ENCODE data around the gene GCK.

GCK gene

GRCh38 chr7:44141221-44141850 lies 47.9 kb downstream of the GCK start, which contains the start of gene MYL7:
Gene MYL7 (minus strand): TSS chr7:44141332. CDS start chr7:44141305, 27 bp downstream.
- Histone ChIP-seq H3K27me3 (ENCODE audit: insufficient read depth, low read length) (peaks cover 29% of the 10 kb centered on the region), H3K4me1 (ENCODE audit: insufficient read depth, low read length) (no peaks in the 10 kb centered on the region; the same call in 1 of the 2 replicates), H3K9me3 (ENCODE audit: insufficient read depth, low read depth, low read length) (no peaks in the 10 kb centered on the region), H3K27ac (ENCODE audit: low read length) (no peak within 1 kb of the TSS), H3K9ac (ENCODE audit: low read depth, low read length) (no peak within 1 kb of the TSS), H3K36me3 (ENCODE audit: insufficient read depth, low read depth, low read length) (no peaks in the 10 kb centered on the region), H3K4me3 (ENCODE audit: low read length) (no peak within 1 kb of the TSS)

- Histone ChIP-seq H3K27me3 (ENCODE audit: insufficient read depth, low read length) (peaks cover 21% of the 10 kb centered on the region), H3K27ac (ENCODE audit: low read length) (no peak overlapping the region), H3K4me3 (ENCODE audit: low read length) (no peak overlapping the region), H3K36me3 (ENCODE audit: insufficient read depth, low read depth, low read length) (no peaks in the 10 kb centered on the region), H3K9ac (ENCODE audit: low read depth, low read length) (no peak overlapping the region), H3K9me3 (ENCODE audit: insufficient read depth, low read depth, low read length) (no peaks in the 10 kb centered on the region), H3K4me1 (ENCODE audit: insufficient read depth, low read length) (no peaks in the 10 kb centered on the region)
Observed at GRCh38 chr7:44140341-44140740, 48.9 kb downstream of the GCK start.

DNA sequence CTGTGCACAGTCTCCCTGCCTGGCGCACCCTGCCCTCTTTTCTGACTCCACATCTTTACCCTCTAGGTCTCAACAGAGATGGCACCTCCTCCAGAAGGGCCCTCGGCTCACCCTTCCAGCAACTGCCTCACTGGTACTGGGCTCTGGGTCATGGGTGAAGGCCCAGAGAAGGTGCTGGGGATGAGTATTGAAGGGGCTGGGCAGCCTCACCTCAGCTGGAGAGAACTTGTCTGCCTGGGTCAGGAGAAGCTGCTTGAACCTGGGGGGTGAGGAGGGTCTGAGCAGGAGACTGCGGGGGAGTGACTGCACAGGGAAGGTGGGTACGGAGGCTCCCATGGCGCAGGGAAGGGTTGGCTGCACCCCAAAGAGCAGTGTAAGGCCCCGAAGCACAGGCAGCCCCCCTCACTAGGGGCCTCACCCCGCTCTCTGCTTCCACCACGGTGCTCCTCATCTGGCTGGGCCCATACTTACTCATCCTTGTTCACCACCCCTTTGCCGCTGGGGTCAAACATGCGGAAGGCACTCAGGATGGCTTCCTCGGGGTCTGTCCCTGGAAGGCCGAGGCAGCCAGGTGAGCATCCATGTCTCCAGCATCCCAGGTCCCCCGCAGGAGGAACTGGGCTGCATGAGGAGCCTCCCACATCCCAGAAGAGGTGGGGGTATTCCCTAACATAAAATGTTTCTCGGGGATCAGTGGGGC lies 49.8 kb downstream of the GCK start:
- no peaks in the 10 kb centered on the region for H3K36me3 ChIP-seq (ENCODE audit: insufficient read depth, low read depth, low read length)
- no peaks in the 10 kb centered on the region for H3K9me3 ChIP-seq (ENCODE audit: insufficient read depth, low read depth, low read length)
- no peak overlapping the region for H3K4me3 ChIP-seq (ENCODE audit: low read length)
- H3K27me3 ChIP-seq (ENCODE audit: insufficient read depth, low read length) = peaks cover 13% of the 10 kb centered on the region
- no peak overlapping the region for H3K9ac ChIP-seq (ENCODE audit: low read depth, low read length)
- no peak overlapping the region for H3K27ac ChIP-seq (ENCODE audit: low read length)
- no peaks in the 10 kb centered on the region for H3K4me1 ChIP-seq (ENCODE audit: insufficient read depth, low read length)

- Histone ChIP-seq H3K27ac (ENCODE audit: low read length) (no peak overlapping the region), H3K4me1 (ENCODE audit: insufficient read depth, low read length) (no peaks in the 10 kb centered on the region)
Observed at GRCh38 chr7:44138698-44139097, 50.5 kb downstream of the GCK start.

DNA sequence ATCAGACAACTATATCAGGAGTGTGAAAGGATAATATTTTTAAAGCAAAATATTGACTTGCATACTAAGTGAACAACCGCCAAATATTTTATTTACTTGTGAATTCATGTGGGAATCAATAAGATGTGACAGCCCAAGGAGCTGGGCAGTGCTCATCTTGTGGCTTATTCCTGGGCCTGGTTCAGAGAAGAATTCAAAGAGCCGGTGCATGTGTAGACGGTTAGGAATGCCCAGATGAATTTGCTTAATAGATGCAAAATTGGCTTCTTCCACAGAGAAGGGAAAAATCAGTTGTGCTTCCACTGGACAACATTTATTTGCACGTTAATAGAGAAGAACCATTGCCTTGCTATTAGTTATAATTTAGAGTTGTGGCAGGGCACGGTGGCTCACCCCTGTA lies 52.5 kb downstream of the GCK start:
- H3K4me3 ChIP-seq (ENCODE audit: low read length) = no peak overlapping the region
- H3K4me1 ChIP-seq (ENCODE audit: insufficient read depth, low read length) = peaks cover 4% of the 10 kb centered on the region; the same call in 1 of the 2 replicates
- no peaks in the 10 kb centered on the region for H3K36me3 ChIP-seq (ENCODE audit: insufficient read depth, low read depth, low read length)
- 0 out of 2 replicates have a peak, but pooled peaks cover 6% of the 10 kb centered on the region for H3K27me3 ChIP-seq (ENCODE audit: insufficient read depth, low read length)
- no peaks in the 10 kb centered on the region for H3K9me3 ChIP-seq (ENCODE audit: insufficient read depth, low read depth, low read length)
- no peak overlapping the region for H3K9ac ChIP-seq (ENCODE audit: low read depth, low read length)
- H3K27ac ChIP-seq (ENCODE audit: low read length) = no peak overlapping the region

More at GRCh38 chr7:44138698-44139097, 50.5 kb downstream of the GCK start:
- no peak overlapping the region for H3K4me3 ChIP-seq (ENCODE audit: low read length)
- H3K36me3 ChIP-seq (ENCODE audit: insufficient read depth, low read depth, low read length) = no peaks in the 10 kb centered on the region
- peaks cover 5% of the 10 kb centered on the region for H3K27me3 ChIP-seq (ENCODE audit: insufficient read depth, low read length)
- H3K9me3 ChIP-seq (ENCODE audit: insufficient read depth, low read depth, low read length) = no peaks in the 10 kb centered on the region
- H3K9ac ChIP-seq (ENCODE audit: low read depth, low read length) = no peak overlapping the region

DNA sequence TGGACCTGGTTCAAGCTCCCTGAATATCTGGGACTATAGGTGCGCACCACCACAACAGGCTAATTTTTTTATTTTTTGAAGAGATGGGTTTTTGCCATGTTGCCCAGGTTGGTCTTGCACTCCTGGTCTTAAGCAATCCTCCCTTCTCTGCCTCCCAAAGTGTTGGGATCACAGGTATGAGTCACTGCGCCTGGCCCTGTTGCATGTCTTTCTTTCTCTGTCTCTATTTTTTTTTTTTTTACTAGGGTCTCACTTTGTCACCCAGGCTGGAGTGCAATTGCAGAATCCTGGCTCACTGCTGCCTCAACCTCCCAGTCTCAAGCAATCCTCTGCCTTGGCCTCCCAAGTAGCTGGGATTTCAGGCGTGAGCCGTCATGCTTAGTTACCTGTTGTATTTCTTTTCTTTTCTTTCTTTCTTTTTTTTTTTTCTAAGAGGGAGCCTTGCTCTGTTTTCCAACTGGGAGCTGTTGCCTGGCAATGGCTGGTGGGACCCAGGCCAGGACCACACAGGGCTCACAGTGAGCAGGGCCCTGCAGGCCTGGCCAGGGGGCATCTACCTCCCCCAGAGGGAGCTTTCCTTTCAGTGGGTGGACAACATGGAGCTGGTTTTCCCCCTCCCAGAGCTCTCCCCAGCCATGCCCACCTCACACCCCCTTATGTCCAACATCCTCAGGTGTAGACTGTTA lies 54.2 kb downstream of the GCK start:
- no peak overlapping the region for H3K27ac ChIP-seq (ENCODE audit: low read length)
- peaks cover 6% of the 10 kb centered on the region; the same call in 1 of the 2 replicates for H3K27me3 ChIP-seq (ENCODE audit: insufficient read depth, low read length)
- H3K4me1 ChIP-seq (ENCODE audit: insufficient read depth, low read length) = peaks cover 4% of the 10 kb centered on the region; the same call in 1 of the 2 replicates
- no peak overlapping the region for H3K4me3 ChIP-seq (ENCODE audit: low read length)
- no peak overlapping the region for H3K9ac ChIP-seq (ENCODE audit: low read depth, low read length)
- H3K9me3 ChIP-seq (ENCODE audit: insufficient read depth, low read depth, low read length) = no peaks in the 10 kb centered on the region
- H3K36me3 ChIP-seq (ENCODE audit: insufficient read depth, low read depth, low read length) = no peaks in the 10 kb centered on the region

DNA sequence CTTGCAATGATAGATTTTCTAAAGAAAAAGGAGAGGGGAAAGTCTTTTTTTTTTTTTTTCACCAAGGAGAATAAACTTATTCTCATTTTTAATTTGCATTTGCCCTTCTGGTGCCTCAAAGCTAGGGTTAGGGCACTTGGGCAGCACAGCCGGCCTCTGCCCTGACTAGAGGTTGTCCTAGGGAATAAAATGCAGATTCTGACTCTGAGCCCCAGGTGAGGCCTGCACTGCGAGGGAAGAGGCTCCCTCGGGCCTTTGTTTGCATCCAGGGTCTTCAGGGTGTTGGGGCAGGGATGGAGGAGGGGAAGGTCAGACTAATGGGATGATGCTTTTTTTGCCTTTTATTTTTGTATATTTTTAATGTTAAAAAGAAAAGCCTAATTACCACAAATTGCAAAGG lies 55.9 kb downstream of the GCK start:
- Histone ChIP-seq H3K4me1 (ENCODE audit: insufficient read depth, low read length) (peaks cover 4% of the 10 kb centered on the region; the same call in 1 of the 2 replicates), H3K27ac (ENCODE audit: low read length) (no peak overlapping the region), H3K27me3 (ENCODE audit: insufficient read depth, low read length) (peaks cover 6% of the 10 kb centered on the region; the same call in 1 of the 2 replicates), H3K9ac (ENCODE audit: low read depth, low read length) (no peak overlapping the region), H3K9me3 (ENCODE audit: insufficient read depth, low read depth, low read length) (no peaks in the 10 kb centered on the region), H3K36me3 (ENCODE audit: insufficient read depth, low read depth, low read length) (no peaks in the 10 kb centered on the region), H3K4me3 (ENCODE audit: low read length) (no peak overlapping the region)

DNA sequence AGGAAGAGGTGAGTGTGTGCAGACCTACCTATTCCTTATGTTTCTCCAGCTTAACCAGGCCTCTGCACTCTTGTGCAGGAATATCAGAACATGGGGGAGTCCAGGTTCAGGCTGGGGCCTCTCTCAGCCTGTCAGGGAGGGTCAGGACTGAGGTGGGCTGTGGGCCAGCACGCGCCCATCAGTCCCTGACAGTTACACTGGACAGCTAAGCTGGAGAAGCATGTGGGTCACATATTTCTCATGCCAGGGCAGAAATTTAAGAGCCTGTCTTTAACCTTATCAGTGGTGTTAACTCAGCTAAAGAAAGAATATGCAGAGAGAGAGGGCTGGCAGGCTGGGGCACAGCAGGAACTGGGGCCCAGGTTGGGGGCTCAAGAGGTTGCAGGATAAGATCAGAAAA lies 57.2 kb downstream of the GCK start:
- Histone ChIP-seq H3K27me3 (ENCODE audit: insufficient read depth, low read length) (peaks cover 6% of the 10 kb centered on the region; the same call in 1 of the 2 replicates), H3K9me3 (ENCODE audit: insufficient read depth, low read depth, low read length) (no peaks in the 10 kb centered on the region), H3K27ac (ENCODE audit: low read length) (no peak overlapping the region), H3K4me1 (ENCODE audit: insufficient read depth, low read length) (peaks cover 4% of the 10 kb centered on the region; the same call in 1 of the 2 replicates), H3K4me3 (ENCODE audit: low read length) (no peak overlapping the region), H3K9ac (ENCODE audit: low read depth, low read length) (no peak overlapping the region), H3K36me3 (ENCODE audit: insufficient read depth, low read depth, low read length) (no peaks in the 10 kb centered on the region)

DNA sequence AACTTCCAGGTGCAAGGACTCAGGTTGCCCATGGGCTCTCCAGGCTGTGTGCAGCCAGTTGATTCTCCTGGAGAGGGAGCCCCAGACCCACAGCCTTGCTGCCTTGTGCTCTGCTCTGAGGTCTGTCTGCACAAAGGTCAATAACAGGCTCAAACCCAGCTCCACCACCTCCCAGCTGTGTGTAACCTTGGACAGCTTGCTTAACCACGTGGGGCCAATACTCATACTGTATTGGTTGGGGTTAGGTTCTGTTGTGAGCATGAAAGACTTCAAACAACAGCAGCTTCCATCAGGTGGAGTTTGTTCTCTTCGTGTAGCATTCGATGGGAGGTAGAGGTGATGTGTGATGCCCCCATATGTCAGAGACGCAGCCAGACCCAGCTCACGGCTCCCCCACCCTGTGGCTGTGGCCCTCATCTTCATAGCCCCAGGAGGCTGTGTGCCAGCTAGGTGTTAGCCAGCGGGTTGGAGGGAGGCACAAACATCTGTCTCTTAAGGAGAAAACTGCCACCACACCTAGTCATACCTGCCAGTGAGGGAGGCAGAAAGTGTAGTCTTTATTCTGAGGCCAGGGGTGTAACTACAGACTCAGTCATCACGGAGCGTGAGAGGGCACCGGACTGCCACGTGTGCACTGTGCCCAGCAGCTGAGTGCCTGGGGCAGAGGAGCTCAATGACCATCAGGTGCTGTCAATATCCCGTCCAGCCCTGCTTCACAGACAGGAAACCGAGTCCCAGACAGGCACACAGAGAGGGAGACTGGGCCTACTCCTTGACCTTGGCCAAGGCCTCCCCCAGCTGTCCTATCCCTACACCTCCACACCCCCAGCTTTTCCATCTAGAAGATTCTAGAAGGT lies 57.8 kb downstream of the GCK start:
- H3K4me3 ChIP-seq (ENCODE audit: low read length) = no peak overlapping the region

GRCh38 chr7:44128721-44129582 lies 60.3 kb downstream of the GCK start:
- peaks cover 14% of the 10 kb centered on the region; the same call in 1 of the 2 replicates for H3K27me3 ChIP-seq (ENCODE audit: insufficient read depth, low read length)
- peaks cover 4% of the 10 kb centered on the region; the same call in 1 of the 2 replicates for H3K4me1 ChIP-seq (ENCODE audit: insufficient read depth, low read length)
- H3K9me3 ChIP-seq (ENCODE audit: insufficient read depth, low read depth, low read length) = no peaks in the 10 kb centered on the region
- no peak overlapping the region for H3K27ac ChIP-seq (ENCODE audit: low read length)
- no peaks in the 10 kb centered on the region for H3K36me3 ChIP-seq (ENCODE audit: insufficient read depth, low read depth, low read length)
- H3K9ac ChIP-seq (ENCODE audit: low read depth, low read length) = no peak overlapping the region
- H3K4me3 ChIP-seq (ENCODE audit: low read length) = no peak overlapping the region

More for the DNA sequence above, 57.8 kb downstream of the GCK start:
- no peak overlapping the region for H3K9ac ChIP-seq (ENCODE audit: low read depth, low read length)
- H3K4me1 ChIP-seq (ENCODE audit: insufficient read depth, low read length) = peaks cover 4% of the 10 kb centered on the region; the same call in 1 of the 2 replicates
- no peaks in the 10 kb centered on the region for H3K9me3 ChIP-seq (ENCODE audit: insufficient read depth, low read depth, low read length)
- no peak overlapping the region for H3K27ac ChIP-seq (ENCODE audit: low read length)
- H3K36me3 ChIP-seq (ENCODE audit: insufficient read depth, low read depth, low read length) = no peaks in the 10 kb centered on the region
- peaks cover 6% of the 10 kb centered on the region; the same call in 1 of the 2 replicates for H3K27me3 ChIP-seq (ENCODE audit: insufficient read depth, low read length)
